ENCODE data around the gene TRIM39. TPM values are rescaled to one million over a fixed set of nuclear protein-coding genes. Genes with fewer than 3 reads are reported as not detected.

TRIM39 gene
- polyA plus RNA-seq, 1 donor from 2014 or later = 9.2 TPM

DNA sequence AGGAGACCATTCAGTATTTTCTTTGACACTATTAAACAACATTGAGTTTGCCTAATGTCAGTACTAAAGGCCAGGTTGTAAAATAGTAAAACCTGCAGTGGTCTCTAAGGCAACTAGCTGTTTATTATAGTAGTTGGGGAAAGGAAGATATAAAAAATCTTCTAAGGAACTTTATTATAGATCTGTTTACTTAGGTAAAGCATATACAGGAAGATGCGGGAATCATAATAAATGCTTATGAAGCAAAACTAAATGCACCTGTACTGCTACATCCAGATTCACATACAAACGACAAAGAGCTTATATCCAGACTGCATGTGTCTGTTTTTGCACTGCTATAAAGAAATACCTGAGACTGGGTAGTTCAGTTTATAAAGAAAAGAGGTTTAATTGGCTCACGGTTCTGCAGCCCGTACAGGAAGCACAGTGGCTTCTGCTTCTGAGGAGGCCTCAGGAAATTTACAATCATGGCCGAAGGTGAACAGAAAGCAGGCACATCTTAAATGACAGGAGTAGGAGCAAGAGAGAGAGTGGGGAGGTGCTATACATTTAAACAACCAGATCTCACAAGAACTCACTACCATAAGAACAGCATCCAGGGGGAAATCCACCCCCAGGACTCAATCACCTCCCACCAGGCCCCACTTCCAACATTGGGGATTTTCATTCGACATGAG is 8.7 kb upstream of the TRIM39 start:
- H3K9ac ChIP-seq (ENCODE audit: low read length) = no peak overlapping the region
- TF ChIP-seq RAD21 (conservative IDR thresholded peaks at IDR 0.05) (no peak), POLR2AphosphoS5 (IDR thresholded peaks at IDR 0.05) (no peak), TAF1 (IDR thresholded peaks at IDR 0.05; ENCODE audit: low read depth) (no peak), SMC3 (conservative IDR thresholded peaks at IDR 0.05; ENCODE audit: poor library complexity) (no peak), MXI1 (conservative IDR thresholded peaks at IDR 0.05; ENCODE audit: poor library complexity, severe bottlenecking) (no peak), EP300 (conservative IDR thresholded peaks at IDR 0.05; ENCODE audit: poor library complexity, severe bottlenecking) (no peak), EZH2 (IDR thresholded peaks at IDR 0.05; ENCODE audit: borderline replicate concordance, insufficient read depth, low read length, poor library complexity, severe bottlenecking) (no peak)
- TF ChIP-seq, protein P1, sequence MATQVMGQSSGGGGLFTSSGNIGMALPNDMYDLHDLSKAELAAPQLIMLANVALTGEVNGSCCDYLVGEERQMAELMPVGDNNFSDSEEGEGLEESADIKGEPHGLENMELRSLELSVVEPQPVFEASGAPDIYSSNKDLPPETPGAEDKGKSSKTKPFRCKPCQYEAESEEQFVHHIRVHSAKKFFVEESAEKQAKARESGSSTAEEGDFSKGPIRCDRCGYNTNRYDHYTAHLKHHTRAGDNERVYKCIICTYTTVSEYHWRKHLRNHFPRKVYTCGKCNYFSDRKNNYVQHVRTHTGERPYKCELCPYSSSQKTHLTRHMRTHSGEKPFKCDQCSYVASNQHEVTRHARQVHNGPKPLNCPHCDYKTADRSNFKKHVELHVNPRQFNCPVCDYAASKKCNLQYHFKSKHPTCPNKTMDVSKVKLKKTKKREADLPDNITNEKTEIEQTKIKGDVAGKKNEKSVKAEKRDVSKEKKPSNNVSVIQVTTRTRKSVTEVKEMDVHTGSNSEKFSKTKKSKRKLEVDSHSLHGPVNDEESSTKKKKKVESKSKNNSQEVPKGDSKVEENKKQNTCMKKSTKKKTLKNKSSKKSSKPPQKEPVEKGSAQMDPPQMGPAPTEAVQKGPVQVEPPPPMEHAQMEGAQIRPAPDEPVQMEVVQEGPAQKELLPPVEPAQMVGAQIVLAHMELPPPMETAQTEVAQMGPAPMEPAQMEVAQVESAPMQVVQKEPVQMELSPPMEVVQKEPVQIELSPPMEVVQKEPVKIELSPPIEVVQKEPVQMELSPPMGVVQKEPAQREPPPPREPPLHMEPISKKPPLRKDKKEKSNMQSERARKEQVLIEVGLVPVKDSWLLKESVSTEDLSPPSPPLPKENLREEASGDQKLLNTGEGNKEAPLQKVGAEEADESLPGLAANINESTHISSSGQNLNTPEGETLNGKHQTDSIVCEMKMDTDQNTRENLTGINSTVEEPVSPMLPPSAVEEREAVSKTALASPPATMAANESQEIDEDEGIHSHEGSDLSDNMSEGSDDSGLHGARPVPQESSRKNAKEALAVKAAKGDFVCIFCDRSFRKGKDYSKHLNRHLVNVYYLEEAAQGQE (IDR thresholded peaks at IDR 0.05; ENCODE audit: borderline replicate concordance) = no peak
- TF ChIP-seq, protein P2, sequence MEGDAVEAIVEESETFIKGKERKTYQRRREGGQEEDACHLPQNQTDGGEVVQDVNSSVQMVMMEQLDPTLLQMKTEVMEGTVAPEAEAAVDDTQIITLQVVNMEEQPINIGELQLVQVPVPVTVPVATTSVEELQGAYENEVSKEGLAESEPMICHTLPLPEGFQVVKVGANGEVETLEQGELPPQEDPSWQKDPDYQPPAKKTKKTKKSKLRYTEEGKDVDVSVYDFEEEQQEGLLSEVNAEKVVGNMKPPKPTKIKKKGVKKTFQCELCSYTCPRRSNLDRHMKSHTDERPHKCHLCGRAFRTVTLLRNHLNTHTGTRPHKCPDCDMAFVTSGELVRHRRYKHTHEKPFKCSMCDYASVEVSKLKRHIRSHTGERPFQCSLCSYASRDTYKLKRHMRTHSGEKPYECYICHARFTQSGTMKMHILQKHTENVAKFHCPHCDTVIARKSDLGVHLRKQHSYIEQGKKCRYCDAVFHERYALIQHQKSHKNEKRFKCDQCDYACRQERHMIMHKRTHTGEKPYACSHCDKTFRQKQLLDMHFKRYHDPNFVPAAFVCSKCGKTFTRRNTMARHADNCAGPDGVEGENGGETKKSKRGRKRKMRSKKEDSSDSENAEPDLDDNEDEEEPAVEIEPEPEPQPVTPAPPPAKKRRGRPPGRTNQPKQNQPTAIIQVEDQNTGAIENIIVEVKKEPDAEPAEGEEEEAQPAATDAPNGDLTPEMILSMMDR (IDR thresholded peaks at IDR 0.05; ENCODE audit: poor library complexity, severe bottlenecking) = no peak
- H2AFZ ChIP-seq (ENCODE audit: low read depth, low read length) = no peak overlapping the region
- peaks cover 63% of the 10 kb centered on the region for H3K79me2 ChIP-seq (replicated peaks; ENCODE audit: insufficient read depth, low read length)
- H3K9me2 ChIP-seq (ENCODE audit: insufficient read depth, low read length) = no peaks in the 10 kb centered on the region
- no peak overlapping the region for H3K4me3 ChIP-seq (ENCODE audit: low read length)
- no peaks in the 10 kb centered on the region for H3F3A ChIP-seq (ENCODE audit: insufficient read depth, low read length, poor library complexity, severe bottlenecking)
- no peaks in the 10 kb centered on the region for H4K20me1 ChIP-seq (ENCODE audit: insufficient read depth)
- no peaks in the 10 kb centered on the region for H3K9me3 ChIP-seq (ENCODE audit: low read length)
- H3K36me3 ChIP-seq (ENCODE audit: insufficient read depth, low read length) = no peaks in the 10 kb centered on the region
- H3K27me3 ChIP-seq (ENCODE audit: insufficient read depth, low read depth, low read length) = no peaks in the 10 kb centered on the region
- no peak overlapping the region for H3K4me2 ChIP-seq (ENCODE audit: low read length)
- no peak overlapping the region for H3K27ac ChIP-seq (ENCODE audit: low read length)

DNA sequence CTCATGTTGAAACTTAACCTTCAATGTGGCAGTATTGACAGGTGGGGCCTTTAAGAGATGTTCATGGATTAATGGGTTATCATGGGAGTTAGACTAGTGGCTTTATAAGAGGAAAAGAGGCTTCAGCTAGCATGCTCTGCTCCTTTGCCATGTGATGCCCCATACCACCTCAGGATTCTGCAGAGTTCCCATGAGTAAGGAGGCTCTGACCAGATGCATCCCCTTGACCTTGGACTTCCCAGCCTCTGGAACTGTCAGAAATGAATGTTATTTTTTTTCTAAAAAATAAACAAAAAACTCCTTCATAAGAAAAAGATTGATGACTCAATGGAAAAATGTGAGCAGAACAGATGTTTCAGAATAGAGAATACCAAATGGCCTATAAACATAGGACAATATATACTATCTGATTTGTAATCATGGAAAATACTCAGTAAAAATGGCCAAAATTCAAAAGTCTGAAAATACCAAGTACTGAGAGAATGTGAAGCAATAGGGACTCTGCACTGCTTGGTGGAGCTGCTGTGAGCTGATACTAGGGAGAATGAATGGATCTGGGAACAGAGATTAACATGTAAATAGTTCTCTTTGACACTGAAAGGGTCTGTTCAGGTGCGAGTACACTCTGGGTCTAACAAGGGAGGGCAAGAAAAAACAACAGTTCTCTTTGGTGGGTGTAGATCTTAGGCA is 7.4 kb upstream of the TRIM39 start:
- Histone ChIP-seq H3K9me2 (ENCODE audit: insufficient read depth, low read length) (no peaks in the 10 kb centered on the region), H3K9me3 (ENCODE audit: low read length) (no peaks in the 10 kb centered on the region), H3K4me2 (ENCODE audit: low read length) (no peak overlapping the region), H3F3A (ENCODE audit: insufficient read depth, low read length, poor library complexity, severe bottlenecking) (no peaks in the 10 kb centered on the region), H3K79me2 (replicated peaks; ENCODE audit: insufficient read depth, low read length) (peaks cover 71% of the 10 kb centered on the region), H3K36me3 (ENCODE audit: insufficient read depth, low read length) (no peaks in the 10 kb centered on the region), H3K4me3 (ENCODE audit: low read length) (no peak overlapping the region), H3K9ac (ENCODE audit: low read length) (no peak overlapping the region), H4K20me1 (ENCODE audit: insufficient read depth) (no peaks in the 10 kb centered on the region), H2AFZ (ENCODE audit: low read depth, low read length) (no peak overlapping the region), H3K27ac (ENCODE audit: low read length) (no peak overlapping the region), H3K27me3 (ENCODE audit: insufficient read depth, low read depth, low read length) (no peaks in the 10 kb centered on the region)
- TF ChIP-seq RAD21 (conservative IDR thresholded peaks at IDR 0.05) (no peak), SMC3 (conservative IDR thresholded peaks at IDR 0.05; ENCODE audit: poor library complexity) (no peak), EP300 (conservative IDR thresholded peaks at IDR 0.05; ENCODE audit: poor library complexity, severe bottlenecking) (no peak), TAF1 (IDR thresholded peaks at IDR 0.05; ENCODE audit: low read depth) (no peak), EZH2 (IDR thresholded peaks at IDR 0.05; ENCODE audit: borderline replicate concordance, insufficient read depth, low read length, poor library complexity, severe bottlenecking) (no peak), MXI1 (conservative IDR thresholded peaks at IDR 0.05; ENCODE audit: poor library complexity, severe bottlenecking) (no peak), POLR2AphosphoS5 (IDR thresholded peaks at IDR 0.05) (no peak)
- TF ChIP-seq, protein P1 (IDR thresholded peaks at IDR 0.05; ENCODE audit: borderline replicate concordance) = no peak
- TF ChIP-seq, protein P2 (IDR thresholded peaks at IDR 0.05; ENCODE audit: poor library complexity, severe bottlenecking) = no peak
